ENCODE results near the gene SPATA20. TPM values are rescaled to one million over a fixed set of nuclear protein-coding genes. Genes with fewer than 3 reads are reported as not detected.

The SPATA20 gene
- total and polyA plus RNA-seq, 2 of the 8 experiments (the other 6 are each of a cell fraction or from before 2014, with no cell fraction given) = 16.2 to 17.5 TPM

DNA sequence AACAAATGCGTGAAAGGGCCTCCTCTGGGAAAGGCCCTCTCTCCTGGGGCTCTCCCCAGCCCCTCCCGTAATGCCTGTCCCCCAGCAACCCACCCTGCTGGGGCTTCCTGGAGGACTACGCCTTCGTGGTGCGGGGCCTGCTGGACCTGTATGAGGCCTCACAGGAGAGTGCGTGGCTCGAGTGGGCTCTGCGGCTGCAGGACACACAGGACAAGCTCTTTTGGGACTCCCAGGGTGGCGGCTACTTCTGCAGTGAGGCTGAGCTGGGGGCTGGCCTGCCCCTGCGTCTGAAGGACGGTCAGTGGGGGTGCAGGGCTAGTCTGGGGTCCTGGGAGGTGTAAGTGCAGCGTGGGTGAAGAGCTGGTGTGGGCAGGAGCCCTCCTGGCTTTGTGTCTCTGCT is 4.9 kb downstream of the SPATA20 start (continued):
- TF ChIP-seq, protein P1, sequence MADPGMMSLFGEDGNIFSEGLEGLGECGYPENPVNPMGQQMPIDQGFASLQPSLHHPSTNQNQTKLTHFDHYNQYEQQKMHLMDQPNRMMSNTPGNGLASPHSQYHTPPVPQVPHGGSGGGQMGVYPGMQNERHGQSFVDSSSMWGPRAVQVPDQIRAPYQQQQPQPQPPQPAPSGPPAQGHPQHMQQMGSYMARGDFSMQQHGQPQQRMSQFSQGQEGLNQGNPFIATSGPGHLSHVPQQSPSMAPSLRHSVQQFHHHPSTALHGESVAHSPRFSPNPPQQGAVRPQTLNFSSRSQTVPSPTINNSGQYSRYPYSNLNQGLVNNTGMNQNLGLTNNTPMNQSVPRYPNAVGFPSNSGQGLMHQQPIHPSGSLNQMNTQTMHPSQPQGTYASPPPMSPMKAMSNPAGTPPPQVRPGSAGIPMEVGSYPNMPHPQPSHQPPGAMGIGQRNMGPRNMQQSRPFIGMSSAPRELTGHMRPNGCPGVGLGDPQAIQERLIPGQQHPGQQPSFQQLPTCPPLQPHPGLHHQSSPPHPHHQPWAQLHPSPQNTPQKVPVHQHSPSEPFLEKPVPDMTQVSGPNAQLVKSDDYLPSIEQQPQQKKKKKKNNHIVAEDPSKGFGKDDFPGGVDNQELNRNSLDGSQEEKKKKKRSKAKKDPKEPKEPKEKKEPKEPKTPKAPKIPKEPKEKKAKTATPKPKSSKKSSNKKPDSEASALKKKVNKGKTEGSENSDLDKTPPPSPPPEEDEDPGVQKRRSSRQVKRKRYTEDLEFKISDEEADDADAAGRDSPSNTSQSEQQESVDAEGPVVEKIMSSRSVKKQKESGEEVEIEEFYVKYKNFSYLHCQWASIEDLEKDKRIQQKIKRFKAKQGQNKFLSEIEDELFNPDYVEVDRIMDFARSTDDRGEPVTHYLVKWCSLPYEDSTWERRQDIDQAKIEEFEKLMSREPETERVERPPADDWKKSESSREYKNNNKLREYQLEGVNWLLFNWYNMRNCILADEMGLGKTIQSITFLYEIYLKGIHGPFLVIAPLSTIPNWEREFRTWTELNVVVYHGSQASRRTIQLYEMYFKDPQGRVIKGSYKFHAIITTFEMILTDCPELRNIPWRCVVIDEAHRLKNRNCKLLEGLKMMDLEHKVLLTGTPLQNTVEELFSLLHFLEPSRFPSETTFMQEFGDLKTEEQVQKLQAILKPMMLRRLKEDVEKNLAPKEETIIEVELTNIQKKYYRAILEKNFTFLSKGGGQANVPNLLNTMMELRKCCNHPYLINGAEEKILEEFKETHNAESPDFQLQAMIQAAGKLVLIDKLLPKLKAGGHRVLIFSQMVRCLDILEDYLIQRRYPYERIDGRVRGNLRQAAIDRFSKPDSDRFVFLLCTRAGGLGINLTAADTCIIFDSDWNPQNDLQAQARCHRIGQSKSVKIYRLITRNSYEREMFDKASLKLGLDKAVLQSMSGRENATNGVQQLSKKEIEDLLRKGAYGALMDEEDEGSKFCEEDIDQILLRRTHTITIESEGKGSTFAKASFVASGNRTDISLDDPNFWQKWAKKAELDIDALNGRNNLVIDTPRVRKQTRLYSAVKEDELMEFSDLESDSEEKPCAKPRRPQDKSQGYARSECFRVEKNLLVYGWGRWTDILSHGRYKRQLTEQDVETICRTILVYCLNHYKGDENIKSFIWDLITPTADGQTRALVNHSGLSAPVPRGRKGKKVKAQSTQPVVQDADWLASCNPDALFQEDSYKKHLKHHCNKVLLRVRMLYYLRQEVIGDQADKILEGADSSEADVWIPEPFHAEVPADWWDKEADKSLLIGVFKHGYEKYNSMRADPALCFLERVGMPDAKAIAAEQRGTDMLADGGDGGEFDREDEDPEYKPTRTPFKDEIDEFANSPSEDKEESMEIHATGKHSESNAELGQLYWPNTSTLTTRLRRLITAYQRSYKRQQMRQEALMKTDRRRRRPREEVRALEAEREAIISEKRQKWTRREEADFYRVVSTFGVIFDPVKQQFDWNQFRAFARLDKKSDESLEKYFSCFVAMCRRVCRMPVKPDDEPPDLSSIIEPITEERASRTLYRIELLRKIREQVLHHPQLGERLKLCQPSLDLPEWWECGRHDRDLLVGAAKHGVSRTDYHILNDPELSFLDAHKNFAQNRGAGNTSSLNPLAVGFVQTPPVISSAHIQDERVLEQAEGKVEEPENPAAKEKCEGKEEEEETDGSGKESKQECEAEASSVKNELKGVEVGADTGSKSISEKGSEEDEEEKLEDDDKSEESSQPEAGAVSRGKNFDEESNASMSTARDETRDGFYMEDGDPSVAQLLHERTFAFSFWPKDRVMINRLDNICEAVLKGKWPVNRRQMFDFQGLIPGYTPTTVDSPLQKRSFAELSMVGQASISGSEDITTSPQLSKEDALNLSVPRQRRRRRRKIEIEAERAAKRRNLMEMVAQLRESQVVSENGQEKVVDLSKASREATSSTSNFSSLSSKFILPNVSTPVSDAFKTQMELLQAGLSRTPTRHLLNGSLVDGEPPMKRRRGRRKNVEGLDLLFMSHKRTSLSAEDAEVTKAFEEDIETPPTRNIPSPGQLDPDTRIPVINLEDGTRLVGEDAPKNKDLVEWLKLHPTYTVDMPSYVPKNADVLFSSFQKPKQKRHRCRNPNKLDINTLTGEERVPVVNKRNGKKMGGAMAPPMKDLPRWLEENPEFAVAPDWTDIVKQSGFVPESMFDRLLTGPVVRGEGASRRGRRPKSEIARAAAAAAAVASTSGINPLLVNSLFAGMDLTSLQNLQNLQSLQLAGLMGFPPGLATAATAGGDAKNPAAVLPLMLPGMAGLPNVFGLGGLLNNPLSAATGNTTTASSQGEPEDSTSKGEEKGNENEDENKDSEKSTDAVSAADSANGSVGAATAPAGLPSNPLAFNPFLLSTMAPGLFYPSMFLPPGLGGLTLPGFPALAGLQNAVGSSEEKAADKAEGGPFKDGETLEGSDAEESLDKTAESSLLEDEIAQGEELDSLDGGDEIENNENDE (IDR thresholded peaks at IDR 0.05; ENCODE audit: insufficient replicate concordance, low read length) = no peak
- TF ChIP-seq BRCA1 (IDR thresholded peaks at IDR 0.05; ENCODE audit: low read depth, low read length) (no peak), HDAC2 (IDR thresholded peaks at IDR 0.05; ENCODE audit: borderline replicate concordance in 1 of 2, low read depth in 2 of 2, low read length in 2 of 2) (no peak), SRF (IDR thresholded peaks at IDR 0.05; ENCODE audit: low read depth, low read length) (no peak), CTCF (IDR thresholded peaks at IDR 0.05; ENCODE audit: control extremely low read depth in 1 of 3, insufficient read depth in 1 of 3, low read depth in 1 of 3, low read length in 3 of 3) (no peak), RFX5 (IDR thresholded peaks at IDR 0.05; ENCODE audit: borderline replicate concordance, low read depth, low read length) (no peak), ASH2L (IDR thresholded peaks at IDR 0.05; ENCODE audit: low read length) (no peak)
- TF ChIP-seq, protein P2, sequence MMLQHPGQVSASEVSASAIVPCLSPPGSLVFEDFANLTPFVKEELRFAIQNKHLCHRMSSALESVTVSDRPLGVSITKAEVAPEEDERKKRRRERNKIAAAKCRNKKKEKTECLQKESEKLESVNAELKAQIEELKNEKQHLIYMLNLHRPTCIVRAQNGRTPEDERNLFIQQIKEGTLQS (IDR thresholded peaks at IDR 0.05; ENCODE audit: insufficient read depth, low read depth, low read length) = no peak
